Stimulated activated CD8-positive, alpha-beta memory T cell treated with anti-CD3 and anti-CD28 coated beads, Interleukin-2, amount 100 ng/mL, for 1 hour (primary cell): ENCODE measurements around the gene BMP2K.

ENCODE experiments used
- DNase-seq, 2 donors: peaks; one replicate each; pipeline ENCODE4 v3.0.0-alpha.2; 2020; ENCODE audit warnings: low read depth in 2 of 2

Gene BMP2K

GRCh38 chr4:78936989-78937388, 160.8 kb downstream of the BMP2K start:
- DNase-seq = no peak

- DNase-seq = no peak
Measured at GRCh38 chr4:78937837-78938236, 161.7 kb downstream of the BMP2K start.

- DNase-seq = no peak
Measured at GRCh38 chr4:78938474-78938867, 162.3 kb downstream of the BMP2K start.

GRCh38 chr4:78938868-78939666, 162.9 kb downstream of the BMP2K start, which contains the start of gene PAQR3:
Gene PAQR3, minus strand, starts transcription at chr4:78939438. Its CDS starts 214 bp downstream, at chr4:78939224.
- peak; percentile 61 to 75 for DNase-seq

- no peak for DNase-seq
Measured at GRCh38 chr4:78939667-78940008, 163.5 kb downstream of the BMP2K start.

GRCh38 chr4:78940752-78941151, 164.6 kb downstream of the BMP2K start:
- no peak for DNase-seq

GRCh38 chr4:78944381-78944780, 168.2 kb downstream of the BMP2K start:
- DNase-seq = no peak

GRCh38 chr4:78945651-78946179, 169.6 kb downstream of the BMP2K start:
- DNase-seq = no peak

GRCh38 chr4:78949735-78950134, 173.6 kb downstream of the BMP2K start:
- no peak for DNase-seq

GRCh38 chr4:78951862-78952472, 175.8 kb downstream of the BMP2K start:
- no peak for DNase-seq

- DNase-seq = no peak
Measured at GRCh38 chr4:78953231-78953630, 177.1 kb downstream of the BMP2K start.

GRCh38 chr4:78953769-78954666, 177.9 kb downstream of the BMP2K start:
- DNase-seq = no peak

- no peak for DNase-seq
Measured at GRCh38 chr4:78956975-78957374, 180.8 kb downstream of the BMP2K start.

GRCh38 chr4:78960926-78961325, 184.8 kb downstream of the BMP2K start:
- no peak for DNase-seq
